OCI-LY1 (cell line): ENCODE results near the gene SLC25A11.

ENCODE experiments used
- H2AFZ ChIP-seq: fragments of 200-600 bp; sonication (generic), shearing (Covaris generic); 2 replicates; pipeline ENCODE4 v1.6.0; 2014; ENCODE audit warnings: antibody characterized with exemption, mild to moderate bottlenecking, low read length
- H3F3A ChIP-seq: fragments of 200-600 bp; sonication (generic), shearing (Covaris generic); 2 replicates; pipeline ENCODE4 v1.6.0; 2014; ENCODE audit warnings: mild to moderate bottlenecking, antibody characterized with exemption, low read length, moderate library complexity; ENCODE audit not compliant: insufficient read depth
- H3K27ac ChIP-seq: fragments of 200-600 bp; sonication (generic); 2 replicates; pipeline ENCODE4 v1.5.1; 2014; ENCODE audit warnings: low read length, mixed run types, mild to moderate bottlenecking, low read depth; ENCODE audit not compliant: poor library complexity, severe bottlenecking
- H3K27me3 ChIP-seq: fragments of 200-600 bp; sonication (generic); 2 replicates; pipeline ENCODE4 v1.6.0; 2014; ENCODE audit warnings: antibody characterized with exemption, mild to moderate bottlenecking, low read length, moderate library complexity; ENCODE audit not compliant: insufficient read depth
- H3K36me3 ChIP-seq: fragments of 200-600 bp; sonication (generic); 2 replicates; pipeline ENCODE4 v1.6.1; 2014; ENCODE audit warnings: mild to moderate bottlenecking, antibody characterized with exemption, low read length, moderate library complexity, mixed read lengths; ENCODE audit not compliant: insufficient read depth
- H3K4me1 ChIP-seq: fragments of 200-600 bp; sonication (generic); 2 replicates; pipeline ENCODE4 v1.5.1; 2014; ENCODE audit warnings: mild to moderate bottlenecking, low read length, moderate library complexity; ENCODE audit not compliant: insufficient read depth, severe bottlenecking
- H3K4me2 ChIP-seq: fragments of 200-600 bp; sonication (generic), shearing (Covaris generic); 2 replicates; pipeline ENCODE4 v1.6.1; 2014; ENCODE audit warnings: low read length
- H3K4me3 ChIP-seq: fragments of 200-600 bp; sonication (generic); 2 replicates; pipeline ENCODE4 v1.5.1; 2014; ENCODE audit warnings: low read length, low read depth, mild to moderate bottlenecking, mixed read lengths; ENCODE audit not compliant: poor library complexity, severe bottlenecking
- H3K79me2 ChIP-seq: fragments of 200-600 bp; shearing (Covaris generic); 2 replicates; pipeline ENCODE4 v1.6.1; 2016; ENCODE audit warnings: mixed run types, low read length, mixed read lengths; ENCODE audit not compliant: insufficient read depth
- H3K9ac ChIP-seq: fragments of 200-600 bp; sonication (generic), shearing (Covaris generic); 2 replicates; pipeline ENCODE4 v1.6.1; 2014; ENCODE audit warnings: mild to moderate bottlenecking, low read length, mixed read lengths
- H3K9me2 ChIP-seq: fragments of 200-600 bp; sonication (generic), shearing (Covaris generic); 2 replicates; pipeline ENCODE4 v1.6.1; 2014; ENCODE audit warnings: low read depth, mild to moderate bottlenecking, low read length, mixed read lengths
- H3K9me3 ChIP-seq: fragments of 200-600 bp; shearing (Covaris generic); 2 replicates; pipeline ENCODE4 v1.6.1; 2014; ENCODE audit warnings: low read length, mixed read lengths
- H4K20me1 ChIP-seq: fragments of 200-600 bp; sonication (generic), shearing (Covaris generic); 2 replicates; pipeline ENCODE4 v1.6.0; 2016; ENCODE audit warnings: mild to moderate bottlenecking, low read length; ENCODE audit not compliant: insufficient read depth
- CTCF ChIP-seq: fragments of 200-600 bp; sonication (generic), shearing (Covaris generic); IDR thresholded peaks from 2 replicates; pipeline ENCODE4 v1.5.1; 2017; ENCODE audit warnings: mild to moderate bottlenecking, antibody characterized with exemption, low read length, moderate library complexity, mixed read lengths
- EZH2 ChIP-seq: fragments of 200-600 bp; sonication (generic), shearing (Covaris generic); IDR thresholded peaks from 2 replicates; pipeline ENCODE4 v1.8.0; 2017; ENCODE audit warnings: borderline replicate concordance, mixed run types, mild to moderate bottlenecking, antibody characterized with exemption, low read length, moderate library complexity, mixed read lengths

SLC25A11 gene

GRCh38 chr17:4955091-4955490 lies 15.2 kb upstream of the SLC25A11 start:
- Histone ChIP-seq H3K79me2 (no peaks in the 10 kb centered on the region), H4K20me1 (no peaks in the 10 kb centered on the region), H3K9me3 (no peaks in the 10 kb centered on the region), H3K9me2 (no peaks in the 10 kb centered on the region), H3K9ac (no peak overlapping the region), H3K4me2 (no peak overlapping the region), H3K27me3 (no peaks in the 10 kb centered on the region), H2AFZ (no peak overlapping the region), H3K27ac (no peak overlapping the region), H3K4me3 (no peak overlapping the region), H3K4me1 (peaks cover 12% of the 10 kb centered on the region), H3F3A (no peaks in the 10 kb centered on the region), H3K36me3 (peaks cover 10% of the 10 kb centered on the region)
- no peak for TF ChIP-seq EZH2
- TF ChIP-seq CTCF, result no peak

- Histone ChIP-seq H3K9me3 (no peaks in the 10 kb centered on the region), H4K20me1 (no peaks in the 10 kb centered on the region), H3K27ac (no peak overlapping the region), H3K4me1 (peaks cover 17% of the 10 kb centered on the region), H3K27me3 (no peaks in the 10 kb centered on the region), H3F3A (no peaks in the 10 kb centered on the region), H3K9ac (no peak overlapping the region), H3K9me2 (no peaks in the 10 kb centered on the region), H2AFZ (no peak overlapping the region), H3K4me2 (no peak overlapping the region), H3K79me2 (no peaks in the 10 kb centered on the region), H3K36me3 (no peaks in the 10 kb centered on the region), H3K4me3 (no peak overlapping the region)
- TF ChIP-seq CTCF (no peak), EZH2 (no peak)
Observed at GRCh38 chr17:4953451-4953961, 13.7 kb upstream of the SLC25A11 start.

GRCh38 chr17:4951486-4951885 lies 11.6 kb upstream of the SLC25A11 start:
- Histone ChIP-seq H3K27ac (no peak overlapping the region), H2AFZ (no peak overlapping the region), H3K4me1 (peaks cover 23% of the 10 kb centered on the region), H4K20me1 (no peaks in the 10 kb centered on the region), H3K36me3 (peaks cover 16% of the 10 kb centered on the region), H3K27me3 (no peaks in the 10 kb centered on the region), H3K4me2 (no peak overlapping the region), H3K9ac (no peak overlapping the region), H3F3A (no peaks in the 10 kb centered on the region), H3K4me3 (no peak overlapping the region), H3K79me2 (peaks cover 9% of the 10 kb centered on the region), H3K9me3 (no peaks in the 10 kb centered on the region), H3K9me2 (no peaks in the 10 kb centered on the region)
- no peak for TF ChIP-seq EZH2
- no peak for TF ChIP-seq CTCF
